Right atrium auricular region (tissue), 2 donors: ENCODE results near the gene EXOC4. TPM values are rescaled to one million over a fixed set of nuclear protein-coding genes. Genes with fewer than 3 reads are reported as not detected.

Experiments
- DNase-seq: peaks from one replicate; pipeline ENCODE4 v3.0.0-alpha.2; 2019; ENCODE audit warnings: low spot score
- H3K27ac ChIP-seq, 2 donors: fragments of 200-600 bp; sonication (generic); 1 replicate in 1 of 2; 2 replicates in 1 of 2; pipeline ENCODE4 v1.5.1; 2016 to 2019
- H3K27me3 ChIP-seq, 2 donors: fragments of 200-600 bp; sonication (generic); one replicate each; pipeline versions ENCODE4 v1.5.1 to v1.6.0; 2017 to 2019
- H3K36me3 ChIP-seq: fragments of 200-600 bp; sonication (generic); one replicate; pipeline ENCODE4 v1.5.1; 2016
- H3K4me1 ChIP-seq, 2 donors: fragments of 200-600 bp; sonication (generic); one replicate each; pipeline versions ENCODE4 v1.5.1 to v1.6.0; 2017 to 2019
- H3K4me3 ChIP-seq, 2 donors: fragments of 200-600 bp; sonication (generic); 1 replicate in 1 of 2; 2 replicates in 1 of 2; pipeline ENCODE4 v1.5.1; 2017 to 2019; ENCODE audit warnings: mild to moderate bottlenecking in 1 of 2, moderate library complexity in 1 of 2
- H3K9me3 ChIP-seq, 2 donors: fragments of 200-600 bp; sonication (generic); one replicate each; pipeline ENCODE4 v1.5.1; 2019
- total RNA-seq, 2 donors: library from RNA; depleted of rRNA; stranded (reverse); fragments of >200 nt; gene quantifications; one replicate each; pipeline ENCODE4 v1.1.0, GENCODE V29; 2016
- TF ChIP-seq, protein P1 (sequence below), 2 donors: fragments of 200-600 bp; sonication (generic); IDR thresholded peaks; one replicate each; pipeline ENCODE4 v1.5.1; 2019; ENCODE audit warnings: antibody characterized with exemption in 2 of 2

Gene EXOC4
- total RNA-seq, 2 donors from 2014 or later: 24.7 to 30.6 TPM

DNA sequence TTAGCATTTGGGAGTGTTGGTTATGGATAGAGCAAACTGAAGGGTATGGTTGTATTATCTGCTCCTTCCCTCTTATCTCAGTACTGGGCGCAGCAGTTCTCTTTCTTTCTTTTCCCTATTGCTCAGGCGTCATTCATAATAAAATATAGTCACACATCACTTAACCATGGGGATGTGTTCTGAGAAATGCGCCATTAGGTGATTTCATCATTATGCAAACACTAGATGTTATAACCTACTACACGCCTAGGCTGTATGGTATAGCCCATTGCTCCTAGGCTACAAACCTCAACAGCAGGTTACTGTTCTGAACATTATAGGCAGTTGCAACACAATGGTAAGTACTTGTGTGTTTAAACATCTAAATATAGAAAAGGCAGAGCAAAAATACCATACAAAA lies 401.7 kb downstream of the EXOC4 start:
- TF ChIP-seq, protein P1, sequence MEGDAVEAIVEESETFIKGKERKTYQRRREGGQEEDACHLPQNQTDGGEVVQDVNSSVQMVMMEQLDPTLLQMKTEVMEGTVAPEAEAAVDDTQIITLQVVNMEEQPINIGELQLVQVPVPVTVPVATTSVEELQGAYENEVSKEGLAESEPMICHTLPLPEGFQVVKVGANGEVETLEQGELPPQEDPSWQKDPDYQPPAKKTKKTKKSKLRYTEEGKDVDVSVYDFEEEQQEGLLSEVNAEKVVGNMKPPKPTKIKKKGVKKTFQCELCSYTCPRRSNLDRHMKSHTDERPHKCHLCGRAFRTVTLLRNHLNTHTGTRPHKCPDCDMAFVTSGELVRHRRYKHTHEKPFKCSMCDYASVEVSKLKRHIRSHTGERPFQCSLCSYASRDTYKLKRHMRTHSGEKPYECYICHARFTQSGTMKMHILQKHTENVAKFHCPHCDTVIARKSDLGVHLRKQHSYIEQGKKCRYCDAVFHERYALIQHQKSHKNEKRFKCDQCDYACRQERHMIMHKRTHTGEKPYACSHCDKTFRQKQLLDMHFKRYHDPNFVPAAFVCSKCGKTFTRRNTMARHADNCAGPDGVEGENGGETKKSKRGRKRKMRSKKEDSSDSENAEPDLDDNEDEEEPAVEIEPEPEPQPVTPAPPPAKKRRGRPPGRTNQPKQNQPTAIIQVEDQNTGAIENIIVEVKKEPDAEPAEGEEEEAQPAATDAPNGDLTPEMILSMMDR (IDR thresholded peaks at IDR 0.05): no peak
- DNase-seq: no peak
- no peaks in the 10 kb centered on the region for H3K9me3 ChIP-seq

DNA sequence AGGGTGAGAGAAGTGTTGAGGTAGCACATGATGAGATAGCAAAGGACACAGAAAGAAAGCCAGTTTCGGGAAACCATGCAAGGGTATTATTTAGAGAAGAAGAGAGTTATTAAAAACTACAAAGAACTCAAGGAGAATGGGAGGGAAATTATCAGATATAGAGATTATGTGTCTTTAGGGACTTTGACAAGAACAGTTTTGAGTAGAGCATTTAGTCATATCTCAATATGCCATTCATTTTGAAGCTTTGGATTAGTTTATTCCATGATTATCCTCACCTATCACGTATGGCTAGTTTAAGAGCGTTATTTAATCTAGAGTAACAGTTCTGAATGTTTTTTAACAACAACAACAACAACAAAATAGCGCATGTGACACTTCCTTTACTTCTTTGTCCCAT lies 409.4 kb downstream of the EXOC4 start:
- Histone ChIP-seq H3K36me3 (no peaks in the 10 kb centered on the region), H3K27me3 (no peaks in the 10 kb centered on the region), H3K4me3 (no peak overlapping the region), H3K9me3 (no peaks in the 10 kb centered on the region), H3K4me1 (no peaks in the 10 kb centered on the region), H3K27ac (no peak overlapping the region)
- TF ChIP-seq, protein P1 (IDR thresholded peaks at IDR 0.05): no peak
- no peak for DNase-seq

More for the DNA sequence above, 401.7 kb downstream of the EXOC4 start:
- no peaks in the 10 kb centered on the region for H3K4me1 ChIP-seq
- H3K36me3 ChIP-seq: no peaks in the 10 kb centered on the region
- H3K27ac ChIP-seq: no peak overlapping the region
- H3K27me3 ChIP-seq: no peaks in the 10 kb centered on the region
- H3K4me3 ChIP-seq: no peak overlapping the region

DNA sequence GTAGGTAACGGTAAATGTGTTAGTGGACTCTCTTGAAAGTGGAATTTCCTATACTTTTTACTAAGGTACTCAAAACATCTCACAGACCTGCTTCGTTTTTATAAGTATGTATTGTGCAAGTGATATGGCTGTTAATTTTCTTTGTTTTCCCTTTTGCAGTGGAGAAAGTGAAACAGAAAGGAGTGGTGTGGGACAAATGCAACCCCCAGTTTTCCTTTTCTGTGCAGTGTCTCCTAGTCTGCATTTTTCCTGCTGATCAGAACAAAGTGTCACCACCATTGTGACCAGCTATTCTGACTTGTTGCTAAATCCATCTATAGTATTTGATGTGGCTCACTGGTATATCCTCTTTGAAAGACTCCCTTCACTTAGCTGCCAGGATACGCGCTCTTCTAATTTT lies 410.0 kb downstream of the EXOC4 start:
- TF ChIP-seq, protein P1 (IDR thresholded peaks at IDR 0.05): no peak
- Histone ChIP-seq H3K27ac (no peak overlapping the region), H3K4me3 (no peak overlapping the region), H3K4me1 (no peaks in the 10 kb centered on the region), H3K27me3 (no peaks in the 10 kb centered on the region), H3K36me3 (no peaks in the 10 kb centered on the region), H3K9me3 (no peaks in the 10 kb centered on the region)
- no peak for DNase-seq

DNA sequence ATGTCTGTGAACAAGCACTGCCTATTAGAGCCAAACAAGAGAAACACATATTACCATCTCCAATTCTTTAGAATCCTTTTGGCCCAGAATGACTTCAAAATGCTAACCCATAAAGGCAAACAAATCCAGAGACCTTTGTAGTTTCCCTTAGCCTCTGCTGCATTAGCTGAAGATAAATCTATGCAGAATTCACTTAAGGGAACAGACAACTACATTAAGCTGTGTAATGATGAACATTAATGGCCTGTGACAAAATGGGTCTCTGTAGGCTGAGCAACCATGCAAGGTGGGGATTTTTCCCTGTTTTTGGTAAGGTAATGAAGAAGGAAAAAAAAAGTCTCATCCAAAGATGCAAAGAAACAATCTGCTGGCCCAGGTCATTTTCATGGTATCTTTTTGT lies 411.6 kb downstream of the EXOC4 start:
- Histone ChIP-seq H3K9me3 (no peaks in the 10 kb centered on the region), H3K4me3 (no peak overlapping the region), H3K27ac (no peak overlapping the region), H3K27me3 (no peaks in the 10 kb centered on the region), H3K36me3 (no peaks in the 10 kb centered on the region), H3K4me1 (no peaks in the 10 kb centered on the region)
- TF ChIP-seq, protein P1 (IDR thresholded peaks at IDR 0.05): no peak
- DNase-seq: no peak

DNA sequence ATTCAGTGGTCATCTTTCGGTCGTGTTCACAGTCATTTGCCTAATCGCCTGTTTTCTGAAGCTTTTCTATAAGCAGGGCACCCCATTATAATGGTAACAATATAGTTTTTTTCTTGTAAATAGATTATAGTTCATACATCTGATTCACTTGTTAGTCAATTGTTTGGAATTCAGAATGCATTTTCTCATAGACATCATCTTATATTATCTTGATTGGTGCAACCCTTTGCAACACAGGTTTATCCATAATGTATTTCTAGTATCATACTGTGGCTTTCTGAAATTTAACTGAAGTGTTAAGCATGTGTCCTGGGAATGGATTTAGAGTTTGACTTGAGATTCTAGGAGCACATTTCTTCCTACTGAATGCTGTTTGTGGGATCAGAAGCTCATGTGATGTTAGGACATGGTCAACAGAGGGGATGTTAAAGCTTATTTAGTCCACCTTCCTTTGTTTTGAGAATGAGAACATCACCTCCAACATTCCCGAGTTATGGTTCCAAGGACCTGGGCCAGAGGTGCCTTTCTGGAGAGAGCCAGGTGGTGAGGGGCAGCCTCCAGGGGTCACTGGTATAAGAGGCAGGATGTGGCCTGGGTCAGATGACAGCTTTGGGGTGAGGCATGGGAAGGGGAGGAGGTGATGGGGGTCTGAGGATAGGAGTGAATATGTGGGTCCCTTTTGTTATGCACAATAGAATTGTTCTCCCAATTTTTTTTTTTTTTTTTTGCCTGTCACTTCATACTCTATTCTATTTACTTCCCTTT lies 415.6 kb downstream of the EXOC4 start:
- TF ChIP-seq, protein P1 (IDR thresholded peaks at IDR 0.05): no peak
- DNase-seq: no peak
- Histone ChIP-seq H3K36me3 (no peaks in the 10 kb centered on the region), H3K4me3 (no peak overlapping the region), H3K4me1 (no peaks in the 10 kb centered on the region), H3K9me3 (no peaks in the 10 kb centered on the region), H3K27me3 (no peaks in the 10 kb centered on the region), H3K27ac (no peak overlapping the region)

DNA sequence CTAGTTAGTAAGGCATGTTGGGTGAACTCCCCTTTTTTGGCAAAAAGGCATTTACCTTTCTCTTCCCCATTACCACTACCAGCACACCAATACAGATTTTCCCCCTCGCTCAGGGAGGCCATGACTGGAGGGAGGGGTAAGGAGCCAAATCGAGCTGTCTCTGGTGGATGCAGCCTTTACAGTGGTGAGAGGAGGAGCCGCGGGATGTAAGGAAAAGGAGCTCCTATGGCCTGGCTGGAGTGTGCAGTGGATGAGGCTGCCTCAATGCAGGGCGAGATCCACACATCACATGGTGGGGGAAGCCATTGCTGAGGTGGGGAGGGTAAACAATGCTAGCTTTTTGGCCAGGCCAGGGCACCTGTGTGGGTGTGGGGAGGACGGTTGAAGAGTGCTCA lies 416.2 kb downstream of the EXOC4 start:
- no peaks in the 10 kb centered on the region for H3K4me1 ChIP-seq
- TF ChIP-seq, protein P1 (IDR thresholded peaks at IDR 0.05): no peak
- H3K27ac ChIP-seq: no peak overlapping the region
- DNase-seq: no peak
- H3K4me3 ChIP-seq: no peak overlapping the region
- H3K36me3 ChIP-seq: no peaks in the 10 kb centered on the region
- no peaks in the 10 kb centered on the region for H3K9me3 ChIP-seq
- H3K27me3 ChIP-seq: no peaks in the 10 kb centered on the region
